ENCODE results near the gene FGFR2. TPM values are rescaled to one million over a fixed set of nuclear protein-coding genes. Genes with fewer than 3 reads are reported as not detected.

FGFR2 gene
- total RNA-seq, 1 experiment from 2014 or later = 135 TPM

DNA sequence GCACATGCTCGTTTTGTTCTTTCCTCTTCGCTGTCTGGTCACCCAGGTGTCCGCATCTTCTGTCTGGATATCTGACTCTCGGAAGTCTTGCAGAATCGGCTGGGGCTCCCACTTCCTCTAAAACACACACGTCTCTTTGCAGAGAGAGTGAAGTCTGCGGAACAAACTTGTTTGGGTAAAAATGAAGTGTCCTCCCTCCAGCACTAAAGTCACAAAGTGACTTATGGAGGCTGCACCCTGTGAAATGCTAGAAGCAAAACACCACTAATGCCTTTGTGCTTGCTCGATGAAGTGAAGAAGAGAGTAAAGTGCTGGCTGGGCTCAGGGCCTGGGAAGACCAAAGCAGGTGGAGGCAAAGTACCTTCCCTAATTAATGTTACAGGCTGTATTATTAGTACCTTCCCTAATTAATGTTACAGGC lies 71.4 kb downstream of the FGFR2 start:
- Histone ChIP-seq H2AK5ac (ENCODE audit: insufficient read length, low read length) (no peak overlapping the region), H4K8ac (replicated peaks; ENCODE audit: insufficient read length, low read depth, low read length) (no peak overlapping the region), H3K9ac (ENCODE audit: extremely low read depth, insufficient read length, low read length) (no peak overlapping the region), H4K91ac (ENCODE audit: insufficient read length, low read depth, low read length) (no peak overlapping the region), H2BK12ac (ENCODE audit: insufficient read length, low read depth, low read length) (no peak overlapping the region), H3K14ac (ENCODE audit: insufficient read depth, low read length) (no peak overlapping the region), H2AFZ (ENCODE audit: low read length) (no peak overlapping the region), H3K23me2 (ENCODE audit: insufficient read length, low read depth, low read length, poor library complexity, severe bottlenecking) (no peaks in the 10 kb centered on the region), H3K23ac (ENCODE audit: insufficient read length, low read depth, low read length) (no peak overlapping the region), H3K4me1 (ENCODE audit: insufficient read depth, low read length) (no peaks in the 10 kb centered on the region), H3K27me3 (ENCODE audit: insufficient read depth, low read length) (no peaks in the 10 kb centered on the region), H3K18ac (ENCODE audit: insufficient read length, low read depth, low read length) (no peak overlapping the region), H4K20me1 (ENCODE audit: control insufficient read depth, insufficient read depth, insufficient read length) (no peaks in the 10 kb centered on the region), H3K79me2 (ENCODE audit: insufficient read depth, low read length) (peaks cover 7% of the 10 kb centered on the region; the same call in 1 of the 2 replicates), H2BK120ac (ENCODE audit: low read depth, low read length, poor library complexity, severe bottlenecking) (no peak overlapping the region), H3T11ph (ENCODE audit: low read length) (no peak overlapping the region), H3K56ac (ENCODE audit: insufficient read length, low read depth, low read length) (no peak overlapping the region), H2BK15ac (ENCODE audit: low read depth, low read length) (no peak overlapping the region), H3K4me2 (ENCODE audit: insufficient read depth, insufficient read length, low read length) (no peak overlapping the region), H3K4ac (ENCODE audit: low read depth, low read length) (no peak overlapping the region), H2BK20ac (ENCODE audit: low read depth, low read length, poor library complexity, severe bottlenecking) (no peak overlapping the region), H3K9me3 (ENCODE audit: control insufficient read depth, low read depth, low read length) (no peaks in the 10 kb centered on the region), H3K79me1 (ENCODE audit: insufficient read depth, low read depth, low read length, poor library complexity, severe bottlenecking) (peaks cover 3% of the 10 kb centered on the region), H2BK5ac (ENCODE audit: insufficient read length, low read length) (no peak overlapping the region), H3K27ac (ENCODE audit: insufficient read length, low read depth, low read length) (no peak overlapping the region), H4K5ac (ENCODE audit: insufficient read length, low read depth, low read length) (no peak overlapping the region)
- WGBS (ENCODE audit: extremely low coverage, insufficient read length, low lambda C conversion rate) = no CpG with 5 or more reads among the region's 8 CpGs
- H3K4me3 Mint-ChIP-seq = no peak overlapping the region
- H3K27me3 Mint-ChIP-seq (ENCODE audit: low read depth) = no peaks in the 10 kb centered on the region; the same call in 1 of the 2 replicates
- TF ChIP-seq, protein P1, sequence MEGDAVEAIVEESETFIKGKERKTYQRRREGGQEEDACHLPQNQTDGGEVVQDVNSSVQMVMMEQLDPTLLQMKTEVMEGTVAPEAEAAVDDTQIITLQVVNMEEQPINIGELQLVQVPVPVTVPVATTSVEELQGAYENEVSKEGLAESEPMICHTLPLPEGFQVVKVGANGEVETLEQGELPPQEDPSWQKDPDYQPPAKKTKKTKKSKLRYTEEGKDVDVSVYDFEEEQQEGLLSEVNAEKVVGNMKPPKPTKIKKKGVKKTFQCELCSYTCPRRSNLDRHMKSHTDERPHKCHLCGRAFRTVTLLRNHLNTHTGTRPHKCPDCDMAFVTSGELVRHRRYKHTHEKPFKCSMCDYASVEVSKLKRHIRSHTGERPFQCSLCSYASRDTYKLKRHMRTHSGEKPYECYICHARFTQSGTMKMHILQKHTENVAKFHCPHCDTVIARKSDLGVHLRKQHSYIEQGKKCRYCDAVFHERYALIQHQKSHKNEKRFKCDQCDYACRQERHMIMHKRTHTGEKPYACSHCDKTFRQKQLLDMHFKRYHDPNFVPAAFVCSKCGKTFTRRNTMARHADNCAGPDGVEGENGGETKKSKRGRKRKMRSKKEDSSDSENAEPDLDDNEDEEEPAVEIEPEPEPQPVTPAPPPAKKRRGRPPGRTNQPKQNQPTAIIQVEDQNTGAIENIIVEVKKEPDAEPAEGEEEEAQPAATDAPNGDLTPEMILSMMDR (conservative IDR thresholded peaks at IDR 0.05) = no peak
- peak overlapping the region; percentile 14 to 96 (median 73); a peak in 4 of 7 replicates for H3K27ac Mint-ChIP-seq
- H3K9me3 Mint-ChIP-seq = no peaks in the 10 kb centered on the region
- peaks cover 21 to 79% (median 75%) of the 10 kb centered on the region in 3 experiments; a peak in 6 of 7 replicates for H3K36me3 Mint-ChIP-seq (ENCODE audit: insufficient read depth in 1 of 3, low read depth in 3 of 3)
- no peak for DNase-seq
- peaks cover 49 to 55% of the 10 kb centered on the region in 2 experiments for H3K4me1 Mint-ChIP-seq

Measured in H9 (cell line).